GM12878 (cell line): ENCODE results near the gene RARA. TPM values are rescaled to one million over a fixed set of nuclear protein-coding genes. Genes with fewer than 3 reads are reported as not detected.

Experiments
- ATAC-seq: fragments of 200-7000 bp; cut with Tn5 transposase; 3 replicates; pipeline ENCODE4 v1.9.1; 2020; ENCODE audit warnings: mild to moderate bottlenecking, moderate library complexity
- BruUV-seq: library from RNA; stranded (reverse); fragments of 400-500 nt; replicated peaks from 2 replicates; lab custom pipeline; 2021; lab: Mats Ljungman, UMichigan
- CTCF ChIA-PET: fragments of 300-600 bp; sonication (Branson Sonifier 250); formaldehyde crosslinking; extraction: SDS; loops from one replicate; lab custom pipeline; 2021; ENCODE audit warnings: inconsistent platforms; lab: Yijun Ruan, JAX
- POLR2A ChIA-PET: fragments of 350-600 bp; formaldehyde crosslinking; extraction: SDS; loops from one replicate; lab custom pipeline; 2021; ENCODE audit warnings: inconsistent platforms; lab: Charles Lee
- RAD21 ChIA-PET: fragments of 300-600 bp; sonication (Branson Sonifier 250); formaldehyde crosslinking; loops from one replicate; lab custom pipeline; 2023; ENCODE audit warnings: antibody characterized with exemption; ENCODE audit not compliant: unreplicated experiment; lab: Charles Lee
- SMC1A ChIA-PET: fragments of 300-600 bp; sonication (Branson Sonifier 250); formaldehyde crosslinking; loops from one replicate; lab custom pipeline; 2023; ENCODE audit not compliant: unreplicated experiment, uncharacterized antibody; lab: Charles Lee
- DNase-seq: peaks from one replicate; pipeline ENCODE4 v3.0.0-alpha.2; 2011; ENCODE audit warnings: low read depth, low spot score
- FAIRE-seq: peaks from 3 replicates; lab custom pipeline; 2011; peaks lifted over from hg19 to GRCh38; lab: Jason Lieb, UNC
- H2AFZ ChIP-seq: 2 replicates; pipeline ENCODE4 v1.6.0; 2011; ENCODE audit warnings: low read depth, low read length, control low read depth; ENCODE audit not compliant: control insufficient read depth
- H3K27ac ChIP-seq: 2 replicates; pipeline ENCODE4 v1.5.1; 2011; ENCODE audit warnings: control low read depth; ENCODE audit not compliant: control insufficient read depth, insufficient read depth
- H3K27me3 ChIP-seq, 2 experiments: replicated peaks in 1 of 2; 2 replicates each; pipeline versions ENCODE4 v1.6.0 to v1.6.1; 2011; ENCODE audit warnings: low read length in 1 of 2; ENCODE audit not compliant: control insufficient read depth in 2 of 2, insufficient read depth in 2 of 2
- H3K36me3 ChIP-seq, 2 experiments: 2 replicates each; pipeline ENCODE4 v1.5.1; 2011; ENCODE audit warnings: low read length in 1 of 2; ENCODE audit not compliant: control insufficient read depth in 2 of 2, insufficient read depth in 2 of 2
- H3K4me1 ChIP-seq: 2 replicates; pipeline ENCODE4 v1.6.1; 2011; ENCODE audit warnings: mild to moderate bottlenecking, low read length, moderate library complexity, mixed read lengths; ENCODE audit not compliant: control insufficient read depth, insufficient read depth
- H3K4me2 ChIP-seq: 2 replicates; pipeline ENCODE4 v1.6.0; 2011; ENCODE audit warnings: control low read depth; ENCODE audit not compliant: control insufficient read depth, insufficient read depth
- H3K4me3 ChIP-seq: fragments of 200-600 bp; sonication (generic); 2 replicates; pipeline ENCODE4 v1.5.1; 2016
- H3K79me2 ChIP-seq: 2 replicates; pipeline ENCODE4 v1.6.0; 2011; ENCODE audit warnings: low read length; ENCODE audit not compliant: control insufficient read depth, insufficient read depth
- H3K9ac ChIP-seq: 2 replicates; pipeline ENCODE4 v1.8.0; 2011; ENCODE audit warnings: low read length, control low read depth, mixed read lengths; ENCODE audit not compliant: control insufficient read depth, insufficient read depth
- H3K9me3 ChIP-seq: replicated peaks from 3 replicates; pipeline ENCODE4 v1.5.1; 2011; ENCODE audit warnings: mild to moderate bottlenecking, low read length; ENCODE audit not compliant: control insufficient read depth, insufficient read depth
- H4K20me1 ChIP-seq: 2 replicates; pipeline ENCODE4 v1.6.0; 2011; ENCODE audit not compliant: control insufficient read depth, insufficient read depth
- ESRRA ChIP-seq: IDR thresholded peaks from 2 replicates; pipeline ENCODE4 v1.6.1; 2012; ENCODE audit warnings: mild to moderate bottlenecking, low read length, improper control_type of control experiment
- EZH2 ChIP-seq: IDR thresholded peaks from 2 replicates; pipeline ENCODE4 v1.6.1; 2012; ENCODE audit warnings: low read depth, mild to moderate bottlenecking, control low read depth, inconsistent platforms, low read length, borderline replicate concordance; ENCODE audit not compliant: control insufficient read depth
- MXI1 ChIP-seq: fragments of 150-350 bp; IDR thresholded peaks from 2 replicates; pipeline ENCODE4 v1.6.1; 2011; ENCODE audit warnings: low read depth, mild to moderate bottlenecking, inconsistent platforms, low read length, improper control_type of control experiment
- MYC ChIP-seq: IDR thresholded peaks from 2 replicates; pipeline ENCODE4 v1.6.1; 2011; ENCODE audit warnings: mild to moderate bottlenecking, low read length, moderate library complexity, inconsistent platforms; ENCODE audit not compliant: insufficient read depth, insufficient replicate concordance, insufficient read length, severe bottlenecking
- PML ChIP-seq: IDR thresholded peaks from 2 replicates; pipeline ENCODE4 v1.6.1; 2012; ENCODE audit warnings: low read length, inconsistent platforms
- RELA ChIP-seq: fragments of 450-650 bp; IDR thresholded peaks from 2 replicates; pipeline ENCODE4 v1.8.0; 2014; ENCODE audit warnings: borderline replicate concordance; ENCODE audit not compliant: partially characterized antibody
- SMAD1 ChIP-seq: fragments of 450-650 bp; IDR thresholded peaks from 2 replicates; pipeline ENCODE4 v1.6.1; 2018; ENCODE audit warnings: mild to moderate bottlenecking, low read depth; ENCODE audit not compliant: partially characterized antibody
- WGBS: methylation state at CpG from one replicate; pipeline ENCODE4 v1.1.6; 2016; ENCODE audit warnings: low lambda C conversion rate; ENCODE audit not compliant: insufficient replicate concordance, insufficient coverage; ENCODE audit errors: missing lambda C conversion rate; 5-methylcytosine and 5-hydroxymethylcytosine counted together
- in situ Hi-C: fragments of 300-500 bp; cut with MboI; formaldehyde crosslinking; loops from 9 replicates; pipeline ENCODE4 v1.14.3; 2018; ENCODE audit warnings: mixed read lengths
- intact Hi-C: fragments of 100-400 bp; cut with micrococcal nuclease; formaldehyde crosslinking; loops from one replicate; pipeline ENCODE4 v1.14.2; 2022; ENCODE audit not compliant: unreplicated experiment
- polyA plus RNA-seq, 11 experiments: library from polyadenylated mRNA; depleted of rRNA in 4 of 11; unstranded in 6 of 11; stranded (reverse) in 5 of 11; fragments of >200 nt; fragmentation: Nextera tagmentation in 4 of 11; fragmentation: Illumina TruSeq in 1 of 11; extraction: Ambion mirVana in 4 of 11; extraction: Trizol in 1 of 11; gene quantifications; 1 replicate in 1 of 11; 2 replicates in 10 of 11; pipeline versions ENCODE4 v1.2.1 to v1.2.3, GENCODE V29; 2011 to 2016; ENCODE audit warnings: inconsistent platforms in 2 of 11, missing spikeins in 2 of 11, low read depth in 1 of 11
- total RNA-seq, 4 experiments: library from RNA; depleted of rRNA in 3 of 4; stranded (reverse); fragments of >200 nt in 3 of 4; fragmentation: Illumina TruSeq in 1 of 4; extraction: Trizol in 1 of 4; gene quantifications; 2 replicates each; pipeline versions ENCODE4 v1.2.1 to v1.2.3, GENCODE V29; 2013 to 2021

Gene RARA
- total and polyA plus RNA-seq, 10 of the 15 experiments (the other 5 are each of a cell fraction or from before 2014, with no cell fraction given), result 0.13 to 33.6 (median 13.6) TPM

- no TSS peak for BruUV-seq
- Histone ChIP-seq H3K27ac (no peak overlapping the region), H3K36me3 (no peaks in the 10 kb centered on the region; a peak in 1 of 4 replicates), H3K79me2 (no peaks in the 10 kb centered on the region)
- SMC1A ChIA-PET, result interaction anchor here (0.6 to 4.9 kb wide), 8 partner anchors 36 to 292 kb away, joined by 3 to 38 read pairs (median 4); partner anchors contain the start of gene IGFBP4
- DNase-seq (no peak), FAIRE-seq (no peak)
- WGBS, result 64% methylated on average over 24 of the region's 24 CpGs
- TF ChIP-seq MYC, result no peak
- TF ChIP-seq RELA, result no peak
- 0 out of 2 replicates have a peak, but pooled peaks have one; percentile 1 for TF ChIP-seq MXI1
- no peak for TF ChIP-seq SMAD1
- TF ChIP-seq EZH2, result no peak
- TF ChIP-seq ESRRA, result no peak
- TF ChIP-seq PML, result no peak
- TF ChIP-seq, all 136 proteins: peak for 1
- in situ Hi-C loops, result no loop called here
- H2AFZ ChIP-seq, result peak overlapping the region; percentile 62; the same call in 1 of the 2 replicates
- peak overlapping the region; percentile 65; the same call in 1 of the 2 replicates for H3K4me3 ChIP-seq
- H3K4me1 ChIP-seq, result no peaks in the 10 kb centered on the region; the same call in none of the 2 replicates
- RAD21 ChIA-PET, result interaction anchor here (0.6 to 3.5 kb wide), 13 partner anchors 10 to 263 kb away, joined by 3 to 29 read pairs (median 3); partner anchors contain the start of gene IGFBP4
- H3K9ac ChIP-seq, result no peak overlapping the region; the same call in 1 of the 2 replicates
- intact Hi-C loops, result loop anchor here (5.0 kb wide), 2 partner anchors 80 to 185 kb away; partner anchors contain the start of gene IGFBP4
- H3K4me2 ChIP-seq, result peak overlapping the region; percentile 85
- no peaks in the 10 kb centered on the region; the same call in 2 of the 3 replicates for H3K9me3 ChIP-seq
- no peaks in the 10 kb centered on the region for H4K20me1 ChIP-seq
- CTCF ChIA-PET, result interaction anchor here (0.6 to 5.9 kb wide), 20 partner anchors 14 to 1301 kb away, joined by 3 to 75 read pairs (median 4); partner anchors contain the start of gene TOP2A
- ATAC-seq, result peak; percentile 21
- POLR2A ChIA-PET, result interaction anchor here (0.6 to 2.2 kb wide), 2 partner anchors 84 to 170 kb away, joined by 3 to 5 read pairs; no protein-coding TSS in a partner anchor
- H3K27me3 ChIP-seq, result peaks cover 0 to 2% of the 10 kb centered on the region in 2 experiments; a peak in 1 of 4 replicates
These were observed 53.1 kb downstream of the RARA start for GRCh38 chr17:40361925-40362695.
